ENCODE measurements around the gene ELN.

ELN gene

DNA sequence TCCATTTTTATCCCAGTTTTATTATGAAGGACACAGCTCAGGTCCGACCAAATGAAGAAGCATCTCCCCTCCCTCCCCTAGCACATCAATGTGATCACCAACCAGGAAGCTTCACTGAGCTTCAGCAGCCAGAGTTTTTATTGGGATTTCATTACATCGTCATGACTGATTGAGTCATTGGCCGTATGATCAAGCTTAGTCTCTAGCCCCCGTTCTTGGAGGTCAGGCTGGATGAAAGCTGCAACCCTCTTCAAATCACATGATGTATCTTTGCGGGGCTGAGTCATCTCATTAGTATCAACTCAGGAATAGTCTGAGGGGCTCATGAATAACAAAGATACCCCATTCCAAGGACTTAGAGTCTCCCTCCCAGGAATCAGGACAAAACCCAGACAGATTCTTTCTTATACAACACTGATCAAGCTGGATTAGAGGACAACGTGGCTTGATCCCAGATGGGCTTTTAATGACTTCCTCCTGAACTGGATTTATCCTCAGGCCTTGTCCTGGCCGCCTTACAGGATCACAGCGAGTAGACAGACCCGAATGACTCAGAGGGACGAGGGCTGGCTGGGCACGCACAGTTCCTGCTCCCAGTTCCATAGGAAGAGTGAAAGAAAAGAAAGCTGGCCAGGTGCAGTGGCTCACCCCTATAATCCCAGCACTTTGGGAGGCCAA is 70.1 kb downstream of the ELN start:
- no peak for DNase-seq

DNA sequence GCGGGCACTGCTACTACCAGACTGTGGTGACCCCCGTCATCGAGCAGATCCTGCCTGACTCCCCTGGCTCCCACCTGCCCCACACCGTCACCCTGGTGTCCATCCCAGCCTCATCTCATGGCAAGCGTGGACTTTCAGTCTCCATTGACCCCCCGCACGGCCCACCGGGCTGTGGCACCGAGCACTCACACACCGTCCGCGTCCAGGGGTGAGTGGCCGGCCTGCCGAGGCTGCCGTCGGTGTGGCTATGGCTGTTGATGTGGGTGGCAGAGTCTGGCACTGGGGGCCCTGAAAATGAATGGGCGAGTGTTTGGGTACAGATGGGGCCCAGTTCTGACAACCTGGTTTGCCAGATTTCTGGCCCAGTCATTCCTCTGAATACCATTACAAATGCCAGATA is 71.1 kb downstream of the ELN start:
- DNase-seq, result no peak

DNA sequence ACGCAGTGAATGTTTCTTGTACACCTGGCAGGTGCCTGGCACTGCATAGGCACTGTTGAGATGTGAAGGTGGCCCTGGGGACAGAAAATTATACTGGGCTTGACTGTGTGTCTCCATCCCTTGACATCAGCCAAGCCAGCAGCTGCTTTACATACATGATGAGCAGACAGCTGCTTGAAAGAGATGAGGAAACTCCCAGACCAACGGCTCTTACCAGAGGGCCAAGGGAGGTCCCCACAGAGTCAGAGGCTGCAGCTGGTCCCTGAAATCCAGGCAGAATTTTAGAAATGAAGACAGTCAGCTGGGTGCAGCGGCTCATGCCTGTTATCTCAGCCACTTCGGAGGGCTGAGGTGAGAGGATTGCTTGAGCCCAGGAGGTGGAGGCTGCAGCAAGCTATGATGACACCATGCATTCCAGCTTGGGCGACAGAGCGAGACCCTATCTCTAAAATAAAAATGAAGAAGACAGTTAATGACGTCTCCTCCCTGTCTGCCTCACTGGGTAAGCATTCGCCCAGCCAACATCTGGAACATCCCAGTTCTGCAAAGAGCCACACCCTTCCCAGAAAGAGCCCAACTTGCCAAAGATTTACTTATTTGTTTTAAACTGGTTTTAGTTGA is 73.2 kb downstream of the ELN start:
- no peak for DNase-seq

DNA sequence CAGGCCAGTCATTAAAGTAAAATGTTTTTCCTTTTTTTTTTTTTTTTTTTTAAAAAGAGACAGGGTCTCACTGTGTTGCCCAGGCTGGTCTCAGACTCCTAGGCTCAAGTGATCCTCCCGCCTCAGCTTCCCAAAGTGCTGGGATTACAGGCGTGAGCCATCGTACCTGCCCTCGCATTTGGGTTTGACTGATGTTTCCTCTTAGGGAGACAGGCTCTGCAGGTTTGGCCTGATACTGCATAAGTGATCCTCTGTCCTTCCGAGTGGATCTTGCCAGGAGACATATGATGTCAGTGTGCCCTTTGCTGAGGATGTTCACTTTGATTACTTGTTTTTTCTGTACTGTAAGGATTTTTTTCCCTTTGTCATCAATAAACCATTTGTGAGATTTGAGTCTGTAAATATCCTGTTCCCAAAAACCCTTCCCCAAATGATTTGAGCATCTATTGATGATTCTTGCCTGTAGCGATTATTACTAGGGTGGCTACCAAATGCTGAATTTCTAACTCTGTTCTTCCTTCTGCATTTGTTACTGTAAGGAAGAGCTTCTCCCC is 75.3 kb downstream of the ELN start:
- DNase-seq, result no peak

DNA sequence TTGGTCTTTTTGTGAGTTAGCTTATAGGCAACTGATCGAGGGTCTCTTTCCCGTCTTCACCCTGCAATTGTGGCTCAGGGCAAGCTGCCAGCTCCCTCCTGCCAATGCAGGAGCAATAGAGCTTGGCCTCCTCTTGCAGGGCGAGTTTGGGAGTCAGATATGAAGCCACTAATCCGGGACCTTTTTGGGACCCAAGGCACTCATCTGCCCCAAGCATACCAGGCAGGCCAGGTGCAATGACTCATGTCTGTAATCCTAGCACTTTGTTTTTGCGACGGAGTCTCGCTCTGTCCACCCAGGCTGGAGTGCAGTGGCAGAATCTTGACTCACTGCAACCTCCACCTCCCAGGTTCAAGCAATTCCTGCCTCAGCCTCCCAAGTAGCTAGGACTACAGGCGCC is 76.7 kb downstream of the ELN start:
- DNase-seq, result no peak

DNA sequence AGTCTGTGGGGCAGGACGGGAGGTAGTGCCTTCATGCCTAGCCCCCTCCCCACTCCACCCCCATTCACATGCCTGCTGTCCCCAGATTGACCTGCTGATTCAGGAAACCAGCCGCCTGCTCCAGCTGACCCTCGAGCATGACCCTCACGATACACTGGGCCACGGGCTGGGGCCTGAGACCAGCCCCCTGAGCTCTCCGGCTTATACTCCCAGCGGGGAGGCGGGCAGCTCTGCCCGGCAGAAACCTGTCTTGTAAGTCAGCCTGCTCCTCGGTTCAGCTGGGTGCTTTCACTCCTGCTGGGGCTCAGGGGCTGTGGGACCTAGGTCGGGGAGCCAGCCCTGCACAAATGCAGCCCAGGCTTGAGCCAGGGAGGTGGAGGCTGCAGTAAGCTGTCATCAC is 78.0 kb downstream of the ELN start:
- DNase-seq, result no peak

DNA sequence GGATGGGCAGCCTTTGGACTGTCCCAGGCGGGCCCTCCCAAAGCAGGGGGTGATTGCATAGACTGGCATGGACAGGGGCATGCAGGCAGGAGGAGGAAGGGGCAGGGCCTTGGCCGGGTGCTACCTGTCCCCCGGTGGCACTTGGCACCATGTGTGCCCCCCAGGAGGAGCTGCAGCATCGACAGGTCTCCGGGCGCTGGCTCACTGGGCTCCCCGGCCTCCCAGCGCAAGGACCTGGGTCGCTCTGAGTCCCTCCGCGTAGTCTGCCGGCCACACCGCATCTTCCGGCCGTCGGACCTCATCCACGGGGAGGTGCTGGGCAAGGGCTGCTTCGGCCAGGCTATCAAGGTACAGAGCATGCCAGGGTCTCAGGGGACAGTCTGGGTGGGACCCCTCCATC is 78.9 kb downstream of the ELN start:
- no peak for DNase-seq

DNA sequence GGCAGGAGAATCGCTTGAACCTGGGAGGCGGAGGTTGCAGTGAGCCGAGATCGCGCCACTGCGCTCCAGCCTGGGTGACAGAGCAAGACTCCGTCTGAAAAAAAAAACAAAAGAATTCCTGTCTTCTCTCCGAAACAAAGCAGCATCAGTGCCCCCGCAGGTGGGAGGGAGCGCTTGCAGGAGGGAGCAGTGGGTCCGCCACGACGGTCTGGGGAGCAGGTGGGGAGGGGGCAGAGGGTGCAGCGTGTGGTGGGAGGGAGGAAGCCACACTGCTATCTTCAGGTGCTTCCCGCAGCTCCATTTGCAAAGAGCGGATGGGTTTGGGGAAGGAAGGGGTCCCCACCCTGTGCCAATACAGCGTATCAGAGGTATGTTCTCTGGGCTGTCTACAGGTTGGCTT is 87.4 kb downstream of the ELN start:
- no peak for DNase-seq

DNA sequence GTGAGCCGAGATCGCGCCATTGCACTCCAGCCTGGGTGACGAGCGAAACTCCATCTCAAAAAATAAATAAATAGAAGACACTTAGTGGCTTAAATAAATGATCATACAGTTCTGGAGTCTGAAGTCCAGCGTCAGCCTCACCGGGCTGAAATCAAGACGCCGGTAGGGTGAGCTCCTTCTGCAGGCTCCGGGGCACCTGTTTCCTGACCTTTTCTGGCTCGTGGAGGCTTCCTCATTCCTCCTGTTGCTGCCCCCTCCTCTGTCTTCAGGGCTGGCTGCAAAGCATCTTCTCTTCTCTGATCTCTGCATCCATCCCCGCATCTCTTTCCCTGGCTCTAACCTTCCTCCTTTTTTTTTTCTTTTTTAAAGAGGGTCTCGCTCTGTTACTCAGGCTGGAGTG is 88.4 kb downstream of the ELN start:
- no peak for DNase-seq
